ENCODE results near the gene LMOD3. TPM values are rescaled to one million over a fixed set of nuclear protein-coding genes. Genes with fewer than 3 reads are reported as not detected.

The LMOD3 gene
- total RNA-seq, 1 donor from 2014 or later: 31.8 TPM

- no peak overlapping the region for H3K4me3 ChIP-seq (ENCODE audit: low read length in 3 of 3)
- H3K27me3 ChIP-seq (ENCODE audit: control insufficient read depth in 3 of 3, insufficient read depth in 3 of 3, low read length in 3 of 3): no peaks in the 10 kb centered on the region
- no peaks in the 10 kb centered on the region for H3K9me3 ChIP-seq (ENCODE audit: control insufficient read depth in 3 of 3, low read length in 3 of 3)
- H3K27ac ChIP-seq (ENCODE audit: low read depth, low read length): peak overlapping the region; percentile 14
- peaks cover 32 to 40% (median 38%) of the 10 kb centered on the region in 3 donors for H3K4me1 ChIP-seq (ENCODE audit: control insufficient read depth in 3 of 3, insufficient read depth in 3 of 3, low read length in 3 of 3)
- H3K36me3 ChIP-seq (ENCODE audit: control insufficient read depth in 3 of 3, insufficient read depth in 3 of 3, low read length in 3 of 3): peaks cover 15 to 30% (median 28%) of the 10 kb centered on the region in 3 donors
- H3K9ac ChIP-seq (ENCODE audit: low read depth in 1 of 3, low read length in 3 of 3): no peak overlapping the region
These were observed 22.8 kb downstream of the LMOD3 start for GRCh38 chr3:69099576-69099975.

GRCh38 chr3:69097407-69098086 is 24.8 kb downstream of the LMOD3 start:
- H3K27me3 ChIP-seq (ENCODE audit: control insufficient read depth in 3 of 3, insufficient read depth in 3 of 3, low read length in 3 of 3): no peaks in the 10 kb centered on the region
- H3K9ac ChIP-seq (ENCODE audit: low read depth in 1 of 3, low read length in 3 of 3): peak overlapping the region in 1 of 3 donors; percentile 47
- H3K4me1 ChIP-seq (ENCODE audit: control insufficient read depth in 3 of 3, insufficient read depth in 3 of 3, low read length in 3 of 3): peaks cover 34 to 47% (median 45%) of the 10 kb centered on the region in 3 donors
- peak overlapping the region; percentile 82 for H3K27ac ChIP-seq (ENCODE audit: low read depth, low read length)
- no peaks in the 10 kb centered on the region for H3K9me3 ChIP-seq (ENCODE audit: control insufficient read depth in 3 of 3, low read length in 3 of 3)
- H3K36me3 ChIP-seq (ENCODE audit: control insufficient read depth in 3 of 3, insufficient read depth in 3 of 3, low read length in 3 of 3): peaks cover 10 to 16% (median 12%) of the 10 kb centered on the region in 3 donors
- no peak overlapping the region for H3K4me3 ChIP-seq (ENCODE audit: low read length in 3 of 3)

DNA sequence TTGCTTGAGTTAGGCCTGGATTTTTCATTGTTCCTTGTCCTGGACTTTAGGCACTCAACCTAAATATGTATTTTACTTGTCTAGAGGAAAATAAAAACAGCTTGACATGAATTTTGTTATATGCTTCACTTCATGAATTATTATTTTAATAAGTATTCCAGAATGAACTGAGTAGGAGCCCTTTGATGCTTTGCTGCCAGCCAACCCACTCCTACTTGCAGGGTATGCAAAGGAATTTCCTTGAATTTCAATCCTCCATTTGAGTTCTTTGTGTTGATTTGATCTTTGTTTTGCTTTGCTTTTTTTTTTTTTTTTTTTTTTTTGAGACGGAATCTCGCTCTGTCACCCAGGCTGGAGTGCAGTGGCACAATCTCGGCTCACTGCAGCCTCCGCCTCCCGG is 26.1 kb downstream of the LMOD3 start:
- Histone ChIP-seq H3K4me1 (ENCODE audit: control insufficient read depth in 3 of 3, insufficient read depth in 3 of 3, low read length in 3 of 3) (peaks cover 40 to 57% (median 54%) of the 10 kb centered on the region in 3 donors), H3K36me3 (ENCODE audit: control insufficient read depth in 3 of 3, insufficient read depth in 3 of 3, low read length in 3 of 3) (peaks cover under 1 to 6% (median 2%) of the 10 kb centered on the region in 3 donors), H3K9me3 (ENCODE audit: control insufficient read depth in 3 of 3, low read length in 3 of 3) (no peaks in the 10 kb centered on the region)

DNA sequence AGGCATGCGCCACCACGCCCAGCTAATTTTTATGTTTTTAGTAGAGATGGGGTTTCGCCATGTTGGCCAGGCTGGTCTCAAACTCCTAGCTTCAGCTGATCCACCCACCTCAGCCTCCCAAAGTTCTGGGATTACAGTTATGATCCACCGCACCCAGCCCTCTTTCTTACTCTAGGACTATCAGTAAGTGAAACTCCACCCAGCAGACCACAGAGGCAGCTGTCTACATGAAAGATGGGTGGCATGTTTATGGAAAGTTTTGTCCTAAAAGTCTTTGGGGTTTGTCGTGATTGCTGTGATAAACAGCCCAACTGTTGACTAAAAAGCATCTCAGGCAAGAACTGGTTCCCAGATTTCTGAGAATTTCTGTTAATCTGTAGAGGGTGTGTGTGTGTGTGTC is 26.8 kb downstream of the LMOD3 start:
- Histone ChIP-seq H3K27ac (ENCODE audit: low read depth, low read length) (peak overlapping the region; percentile 82), H3K4me3 (ENCODE audit: low read length in 3 of 3) (no peak overlapping the region), H3K9me3 (ENCODE audit: control insufficient read depth in 3 of 3, low read length in 3 of 3) (no peaks in the 10 kb centered on the region), H3K27me3 (ENCODE audit: control insufficient read depth in 3 of 3, insufficient read depth in 3 of 3, low read length in 3 of 3) (no peaks in the 10 kb centered on the region), H3K4me1 (ENCODE audit: control insufficient read depth in 3 of 3, insufficient read depth in 3 of 3, low read length in 3 of 3) (peaks cover 43 to 63% (median 59%) of the 10 kb centered on the region in 3 donors), H3K9ac (ENCODE audit: low read depth in 1 of 3, low read length in 3 of 3) (peak overlapping the region in 1 of 3 donors; percentile 28), H3K36me3 (ENCODE audit: control insufficient read depth in 3 of 3, insufficient read depth in 3 of 3, low read length in 3 of 3) (peaks cover 2 to 6% (median 3%) of the 10 kb centered on the region in 3 donors)

More for the DNA sequence above, 26.1 kb downstream of the LMOD3 start:
- Histone ChIP-seq H3K27me3 (ENCODE audit: control insufficient read depth in 3 of 3, insufficient read depth in 3 of 3, low read length in 3 of 3) (no peaks in the 10 kb centered on the region), H3K27ac (ENCODE audit: low read depth, low read length) (peak overlapping the region; percentile 82), H3K4me3 (ENCODE audit: low read length in 3 of 3) (no peak overlapping the region), H3K9ac (ENCODE audit: low read depth in 1 of 3, low read length in 3 of 3) (peak overlapping the region in 2 of 3 donors; percentile 1 to 5)

- Histone ChIP-seq H3K36me3 (ENCODE audit: control insufficient read depth in 3 of 3, insufficient read depth in 3 of 3, low read length in 3 of 3) (peaks cover 0 to 6% (median 6%) of the 10 kb centered on the region in 3 donors), H3K9ac (ENCODE audit: low read depth in 1 of 3, low read length in 3 of 3) (peak overlapping the region; percentile 24 to 55 (median 43)), H3K4me3 (ENCODE audit: low read length in 3 of 3) (no peak overlapping the region), H3K9me3 (ENCODE audit: control insufficient read depth in 3 of 3, low read length in 3 of 3) (no peaks in the 10 kb centered on the region), H3K27ac (ENCODE audit: low read depth, low read length) (peak overlapping the region; percentile 59), H3K27me3 (ENCODE audit: control insufficient read depth in 3 of 3, insufficient read depth in 3 of 3, low read length in 3 of 3) (no peaks in the 10 kb centered on the region), H3K4me1 (ENCODE audit: control insufficient read depth in 3 of 3, insufficient read depth in 3 of 3, low read length in 3 of 3) (peaks cover 53 to 73% (median 68%) of the 10 kb centered on the region in 3 donors)
These were observed 27.8 kb downstream of the LMOD3 start for GRCh38 chr3:69094467-69095205.

GRCh38 chr3:69092030-69092516 is 30.3 kb downstream of the LMOD3 start:
- Histone ChIP-seq H3K4me3 (ENCODE audit: low read length in 3 of 3) (peak overlapping the region in 2 of 3 donors; percentile 25 to 34), H3K9me3 (ENCODE audit: control insufficient read depth in 3 of 3, low read length in 3 of 3) (no peaks in the 10 kb centered on the region), H3K27ac (ENCODE audit: low read depth, low read length) (peak overlapping the region; percentile 95), H3K4me1 (ENCODE audit: control insufficient read depth in 3 of 3, insufficient read depth in 3 of 3, low read length in 3 of 3) (peaks cover 48 to 89% (median 86%) of the 10 kb centered on the region in 3 donors), H3K27me3 (ENCODE audit: control insufficient read depth in 3 of 3, insufficient read depth in 3 of 3, low read length in 3 of 3) (no peaks in the 10 kb centered on the region), H3K9ac (ENCODE audit: low read depth in 1 of 3, low read length in 3 of 3) (peak overlapping the region in 2 of 3 donors; percentile 1 to 40), H3K36me3 (ENCODE audit: control insufficient read depth in 3 of 3, insufficient read depth in 3 of 3, low read length in 3 of 3) (peaks cover 0 to 11% (median 6%) of the 10 kb centered on the region in 3 donors)

DNA sequence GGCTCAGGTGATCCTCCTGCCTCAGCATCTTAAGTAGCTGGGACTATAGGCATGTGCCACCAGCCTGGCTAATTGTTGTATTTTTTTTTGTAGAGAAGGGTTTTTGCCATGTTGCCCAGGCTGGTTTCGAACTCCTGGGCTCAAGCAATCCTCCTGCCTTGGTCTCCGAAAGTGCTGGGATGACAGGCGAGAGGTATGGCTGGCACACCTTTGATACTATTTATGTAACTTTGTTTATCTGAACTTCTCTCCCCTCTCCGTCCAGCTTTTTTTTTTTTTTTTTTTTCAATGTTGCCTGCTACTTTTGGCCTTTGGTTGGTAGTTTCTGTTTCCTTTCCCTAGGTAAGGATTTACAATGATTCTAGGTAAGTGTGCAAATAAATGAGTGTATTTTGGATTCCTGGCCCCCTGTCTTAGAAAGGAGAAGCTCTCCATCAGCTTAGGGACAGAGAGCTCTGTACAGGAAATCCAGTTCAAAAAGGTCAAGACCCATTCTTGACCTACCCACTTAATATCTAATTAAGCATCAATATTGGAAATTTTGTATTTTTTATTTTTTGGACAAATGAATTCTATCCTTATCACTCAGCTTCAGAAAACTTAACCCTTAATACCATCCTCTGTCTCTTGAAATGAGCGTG is 30.9 kb downstream of the LMOD3 start:
- Histone ChIP-seq H3K9ac (ENCODE audit: low read depth in 1 of 3, low read length in 3 of 3) (peak overlapping the region in 2 of 3 donors; percentile 1 to 40), H3K4me1 (ENCODE audit: control insufficient read depth in 3 of 3, insufficient read depth in 3 of 3, low read length in 3 of 3) (peaks cover 49 to 89% (median 87%) of the 10 kb centered on the region in 3 donors), H3K36me3 (ENCODE audit: control insufficient read depth in 3 of 3, insufficient read depth in 3 of 3, low read length in 3 of 3) (peaks cover 0 to 11% (median 6%) of the 10 kb centered on the region in 3 donors), H3K9me3 (ENCODE audit: control insufficient read depth in 3 of 3, low read length in 3 of 3) (no peaks in the 10 kb centered on the region), H3K4me3 (ENCODE audit: low read length in 3 of 3) (peak overlapping the region in 1 of 3 donors; percentile 38), H3K27ac (ENCODE audit: low read depth, low read length) (peak overlapping the region; percentile 95), H3K27me3 (ENCODE audit: control insufficient read depth in 3 of 3, insufficient read depth in 3 of 3, low read length in 3 of 3) (no peaks in the 10 kb centered on the region)

- Histone ChIP-seq H3K4me3 (ENCODE audit: low read length in 3 of 3) (peak overlapping the region in 1 of 3 donors; percentile 19), H3K36me3 (ENCODE audit: control insufficient read depth in 3 of 3, insufficient read depth in 3 of 3, low read length in 3 of 3) (peaks cover 0 to 11% (median 6%) of the 10 kb centered on the region in 3 donors), H3K9me3 (ENCODE audit: control insufficient read depth in 3 of 3, low read length in 3 of 3) (no peaks in the 10 kb centered on the region), H3K27me3 (ENCODE audit: control insufficient read depth in 3 of 3, insufficient read depth in 3 of 3, low read length in 3 of 3) (no peaks in the 10 kb centered on the region), H3K4me1 (ENCODE audit: control insufficient read depth in 3 of 3, insufficient read depth in 3 of 3, low read length in 3 of 3) (peaks cover 49 to 87% (median 84%) of the 10 kb centered on the region in 3 donors), H3K27ac (ENCODE audit: low read depth, low read length) (peak overlapping the region; percentile 95), H3K9ac (ENCODE audit: low read depth in 1 of 3, low read length in 3 of 3) (no peak overlapping the region)
These were observed 32.4 kb downstream of the LMOD3 start for GRCh38 chr3:69090021-69090420.

- Histone ChIP-seq H3K27ac (ENCODE audit: low read depth, low read length) (peak overlapping the region; percentile 95), H3K9me3 (ENCODE audit: control insufficient read depth in 3 of 3, low read length in 3 of 3) (no peaks in the 10 kb centered on the region), H3K27me3 (ENCODE audit: control insufficient read depth in 3 of 3, insufficient read depth in 3 of 3, low read length in 3 of 3) (no peaks in the 10 kb centered on the region), H3K36me3 (ENCODE audit: control insufficient read depth in 3 of 3, insufficient read depth in 3 of 3, low read length in 3 of 3) (peaks cover 0 to 7% (median 6%) of the 10 kb centered on the region in 3 donors), H3K4me3 (ENCODE audit: low read length in 3 of 3) (peak overlapping the region; percentile 13 to 50 (median 40)), H3K9ac (ENCODE audit: low read depth in 1 of 3, low read length in 3 of 3) (peak overlapping the region in 1 of 3 donors; percentile 98), H3K4me1 (ENCODE audit: control insufficient read depth in 3 of 3, insufficient read depth in 3 of 3, low read length in 3 of 3) (peaks cover 47 to 83% (median 80%) of the 10 kb centered on the region in 3 donors)
These were observed 34.3 kb downstream of the LMOD3 start for GRCh38 chr3:69088063-69088462.
